COLO668 (cell line): ENCODE measurements around the gene MACROD2.
"Not testable (repeated sequence)": the region's sequence is repeated elsewhere in the genome, so short reads cannot be mapped to it uniquely, and the experiment has no call there.

Experiments used
- DNase-seq: peaks from one replicate; lab custom pipeline; 2025; ENCODE audit not compliant: unreplicated experiment; lab: John Stamatoyannopoulos, UW

MACROD2 gene

DNA sequence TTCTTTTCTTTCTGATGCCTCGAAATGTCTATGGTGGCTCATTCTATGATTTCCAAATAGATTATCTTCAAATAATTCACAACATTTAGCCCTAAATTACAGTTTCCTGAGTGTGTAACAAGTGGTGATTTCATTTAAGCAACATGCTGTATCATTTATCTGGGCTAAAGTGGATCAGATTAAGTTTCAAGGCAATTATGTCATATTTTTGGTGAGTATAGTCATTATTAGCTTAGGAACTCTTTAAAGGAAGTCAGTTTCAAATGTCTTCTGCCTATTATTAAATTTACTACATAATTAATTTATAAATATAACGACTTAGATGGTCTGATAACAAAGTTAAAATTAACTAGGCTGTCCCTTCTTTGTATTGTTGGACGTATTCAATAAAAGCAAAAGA, 1190.0 kb downstream of the MACROD2 start:
- no peak for DNase-seq

DNA sequence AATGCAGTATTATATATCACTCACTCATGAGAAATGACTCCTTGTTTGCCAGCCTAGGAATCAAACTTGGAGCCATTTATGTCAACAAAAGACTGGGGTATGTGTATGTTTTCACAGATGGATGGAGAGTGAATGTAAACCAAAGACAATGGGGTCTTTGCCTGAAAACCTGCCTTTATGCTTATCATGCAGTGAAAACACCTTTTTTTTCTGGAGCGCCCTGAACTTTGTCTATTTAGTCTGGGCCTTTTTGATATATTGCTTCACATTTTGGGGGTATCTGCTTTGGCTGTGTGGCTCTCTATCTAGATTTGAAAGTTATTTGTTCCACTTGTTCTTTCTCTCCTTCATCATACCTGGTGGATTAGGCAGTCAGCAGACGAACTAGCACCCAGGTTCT, 1190.6 kb downstream of the MACROD2 start:
- DNase-seq = no peak

DNA sequence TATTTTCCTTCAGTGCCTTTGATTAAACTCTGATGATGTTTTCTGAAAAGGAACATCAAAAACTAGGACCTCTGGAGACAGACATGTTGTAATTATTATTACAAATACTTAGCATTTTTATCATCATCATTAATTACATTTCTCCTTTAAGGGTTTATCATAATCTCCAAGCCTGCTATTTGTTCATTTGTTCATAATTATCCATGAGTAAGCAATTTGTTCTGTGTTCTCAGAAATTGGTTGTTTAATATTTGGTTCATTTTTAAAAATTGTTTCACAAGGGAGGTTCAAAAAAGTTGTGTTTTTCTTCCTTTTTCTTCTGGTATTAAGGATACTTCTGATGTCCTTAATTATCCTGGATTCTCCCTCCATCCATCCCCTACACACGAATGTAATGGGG, 1192.3 kb downstream of the MACROD2 start:
- DNase-seq = no peak

DNA sequence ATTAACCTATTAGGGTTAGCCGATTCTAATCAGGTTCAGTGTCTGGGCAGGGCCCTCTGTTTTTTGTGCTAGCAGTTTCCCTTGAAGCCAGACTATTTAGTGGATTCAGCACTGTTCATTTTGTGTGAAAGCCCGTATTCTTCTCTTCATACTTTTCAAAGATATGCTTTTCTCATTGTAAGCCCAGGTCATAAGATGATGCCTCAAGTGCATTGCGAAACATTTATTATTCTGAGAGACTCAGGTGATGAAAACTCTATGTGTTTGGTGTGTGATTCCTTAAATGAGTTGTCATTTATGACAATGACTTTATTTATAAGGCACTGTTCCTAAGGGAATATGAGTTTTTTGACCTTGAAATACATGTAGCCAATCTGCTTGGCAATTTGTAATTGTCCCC, 1193.1 kb downstream of the MACROD2 start:
- DNase-seq = no peak

DNA sequence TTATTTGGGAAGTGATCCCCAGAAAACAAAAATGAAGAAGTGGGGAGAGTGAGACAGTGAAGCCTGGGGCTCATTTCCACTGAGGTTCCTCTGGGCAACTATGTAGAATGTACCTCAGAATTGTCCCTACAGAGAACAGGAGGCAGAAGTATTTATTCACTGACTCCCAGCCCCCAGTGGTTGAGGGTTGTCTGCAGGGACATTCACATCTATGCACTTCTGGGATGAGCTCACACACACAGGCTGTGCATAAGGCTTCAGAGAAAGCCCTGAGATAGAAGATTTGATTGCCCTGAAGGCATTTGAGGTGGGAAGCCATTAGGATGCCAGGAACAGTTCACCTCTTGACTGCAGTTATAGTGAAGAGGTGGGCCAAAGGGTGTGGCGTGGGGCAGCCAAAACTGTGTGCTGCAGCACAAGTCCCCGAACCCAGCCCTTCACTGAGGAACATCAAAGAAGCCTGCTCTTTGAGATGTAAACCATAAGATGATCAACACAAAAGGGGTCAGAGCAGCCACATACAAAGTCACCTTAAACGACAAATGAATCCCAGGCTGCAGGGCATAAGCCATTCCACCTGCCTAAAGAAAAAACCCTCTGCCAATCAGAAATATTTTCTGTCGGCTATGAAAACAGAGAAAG, 1195.9 kb downstream of the MACROD2 start:
- no peak for DNase-seq

DNA sequence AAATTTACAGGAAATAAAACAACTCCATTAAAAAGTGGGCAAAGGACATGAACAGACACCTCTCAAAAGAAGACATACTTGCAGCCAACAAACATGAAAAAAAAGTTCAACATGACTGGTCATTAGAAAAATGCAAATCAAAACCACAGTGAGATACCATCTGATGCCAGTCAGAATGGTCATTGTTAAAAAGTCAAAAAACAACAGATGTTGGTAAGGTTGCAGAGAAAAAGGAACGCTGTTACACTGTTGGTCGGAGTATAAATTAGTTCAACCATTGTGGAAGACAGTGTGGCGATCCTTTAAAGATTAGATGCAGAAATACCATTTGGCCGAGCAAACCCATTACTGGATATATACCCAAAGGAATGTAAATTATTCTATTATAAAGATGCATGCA, 1200.1 kb downstream of the MACROD2 start:
- no peak for DNase-seq

DNA sequence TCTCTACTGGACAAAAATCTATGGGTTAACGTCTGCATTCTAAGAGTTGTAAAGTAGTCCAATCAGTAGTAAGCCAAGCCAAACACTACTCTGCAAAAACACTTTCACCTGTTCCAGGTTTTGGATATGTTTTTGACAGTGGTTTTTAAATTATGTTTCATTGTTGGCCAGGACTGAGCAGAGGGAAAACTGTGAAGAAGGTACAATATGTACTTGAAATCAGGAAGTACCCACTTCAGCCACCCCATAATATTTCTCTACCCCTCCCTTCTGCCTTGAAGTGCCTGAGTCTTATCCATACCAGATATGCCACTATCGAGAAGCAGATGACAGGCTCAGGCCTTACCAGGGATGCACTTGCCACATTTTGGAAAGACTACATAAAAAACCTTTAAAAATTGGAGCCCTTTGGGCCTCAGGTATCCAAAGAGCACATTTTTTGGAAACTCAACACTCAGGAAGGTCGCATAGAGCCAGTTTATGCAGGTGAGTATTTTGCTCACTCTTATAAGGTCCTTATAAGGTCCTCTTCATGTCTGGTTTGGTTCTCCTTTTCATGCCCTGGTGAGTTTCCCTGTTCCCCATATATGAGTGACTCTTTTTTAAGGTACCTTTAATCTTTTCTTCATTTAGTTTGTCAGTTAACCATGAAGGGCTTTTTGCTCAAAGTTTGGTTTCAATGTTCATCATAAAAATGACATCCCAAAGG, 1201.4 kb downstream of the MACROD2 start:
- DNase-seq = no peak

DNA sequence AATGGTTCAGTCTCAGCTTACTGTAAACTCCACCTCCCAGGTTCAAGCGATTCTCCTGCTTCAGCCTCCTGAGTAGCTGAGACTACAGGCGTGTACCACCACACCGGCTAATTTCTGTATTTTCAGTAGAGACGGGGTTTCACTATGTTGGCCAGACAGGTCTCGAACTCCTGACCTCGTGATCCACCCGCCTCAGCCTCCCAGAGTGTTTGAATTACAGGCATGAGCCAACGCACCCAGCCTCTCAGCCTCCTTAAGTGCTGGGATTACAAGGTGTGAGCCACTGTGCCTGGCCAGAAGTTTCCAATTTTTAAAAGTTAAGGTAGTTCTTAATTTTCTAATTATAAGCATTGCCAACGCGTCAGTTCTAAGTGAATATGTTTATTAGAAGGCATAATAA, 1202.7 kb downstream of the MACROD2 start:
- not testable (repeated sequence) for DNase-seq

DNA sequence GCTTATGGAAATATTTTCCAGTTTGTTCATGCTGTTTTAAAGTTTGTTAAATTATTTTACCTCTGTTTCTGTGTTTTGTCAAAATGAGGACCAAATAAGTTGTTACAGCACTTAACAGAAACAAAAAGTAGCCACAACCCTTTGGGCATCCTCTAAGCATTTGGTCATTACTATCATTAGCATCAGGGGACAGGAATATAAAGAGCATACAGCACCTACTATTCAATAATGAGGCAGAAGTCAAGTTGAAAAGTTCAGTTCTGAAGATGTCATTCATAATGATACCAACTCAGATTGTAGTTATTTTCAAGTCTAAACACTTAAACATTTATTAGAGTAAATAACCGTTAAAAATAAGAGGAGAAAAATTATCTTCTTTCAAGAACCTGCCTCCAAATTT, 1204.4 kb downstream of the MACROD2 start:
- no peak for DNase-seq

DNA sequence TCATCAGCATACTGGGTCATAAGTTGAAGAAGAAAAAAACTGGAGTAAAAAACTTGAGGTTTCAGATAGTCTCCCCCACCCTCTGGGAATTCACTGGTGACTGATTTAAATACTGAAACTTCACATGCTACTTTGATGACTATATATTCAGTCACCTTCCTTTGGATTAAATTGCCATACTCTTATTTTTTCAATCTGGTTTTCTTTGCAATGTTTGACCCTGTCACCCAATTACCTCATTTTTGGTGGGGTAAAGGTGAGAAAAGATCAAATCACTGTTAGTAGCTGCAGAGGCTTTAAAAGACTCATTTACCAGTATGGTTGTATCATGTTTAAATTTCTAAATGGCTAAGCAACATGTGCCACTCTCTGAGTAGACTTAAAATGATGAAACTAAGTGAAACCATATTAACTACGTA, 1204.8 kb downstream of the MACROD2 start:
- no peak for DNase-seq

DNA sequence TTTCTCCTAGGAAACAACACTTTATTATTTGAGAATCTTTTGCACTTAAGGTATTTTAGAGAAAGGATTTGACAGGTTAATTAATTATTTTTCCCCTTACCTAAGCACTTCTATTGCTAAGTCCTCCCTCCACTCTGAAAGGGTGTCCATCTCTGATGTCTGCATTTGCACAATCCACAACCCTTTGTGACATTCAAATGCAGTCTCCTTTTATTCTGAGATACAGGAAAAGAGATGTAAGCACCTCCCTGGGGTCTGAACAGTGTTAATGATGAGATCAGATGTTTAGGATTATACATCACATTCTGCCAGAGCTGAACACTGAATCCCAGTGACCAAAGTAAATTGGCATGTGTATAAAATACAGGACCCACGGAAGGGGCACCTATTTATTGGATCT, 1206.3 kb downstream of the MACROD2 start:
- DNase-seq = no peak

DNA sequence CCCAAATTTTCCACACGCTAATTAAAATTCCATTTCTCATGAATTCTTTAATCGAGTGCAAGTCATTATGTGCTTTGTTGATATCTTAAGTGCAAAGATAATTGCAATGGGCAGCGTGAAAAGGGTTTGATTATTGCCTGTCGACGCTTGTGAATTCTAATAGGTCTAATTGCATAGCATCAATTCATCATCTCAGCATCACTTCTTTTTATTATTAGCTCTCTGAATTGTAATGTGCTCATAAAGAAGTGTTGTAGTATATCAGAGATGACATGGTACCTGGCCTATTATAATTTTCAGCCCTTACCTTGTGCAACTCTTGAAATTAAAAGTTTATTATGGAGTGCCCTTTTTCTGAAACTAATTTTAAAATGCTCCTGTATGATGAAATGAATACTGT, 1208.9 kb downstream of the MACROD2 start:
- no peak for DNase-seq

DNA sequence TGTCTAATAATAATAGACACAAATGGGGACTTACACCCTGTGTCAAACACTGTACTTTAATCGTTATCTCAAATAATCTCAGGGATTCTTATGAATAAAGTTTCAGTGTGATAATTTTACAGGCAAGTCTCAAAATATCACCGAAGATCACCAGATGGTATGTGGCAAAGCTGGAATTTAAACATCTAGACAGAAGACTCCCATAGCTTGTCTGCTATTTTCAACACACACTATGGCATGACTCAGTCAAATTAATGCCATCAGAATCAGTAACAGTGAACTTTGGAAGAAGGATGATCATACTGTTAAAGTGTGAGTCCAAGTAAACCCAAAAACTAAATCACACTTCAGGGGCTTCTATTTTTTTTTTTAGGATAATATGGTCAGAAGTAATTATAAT, 1209.7 kb downstream of the MACROD2 start:
- no peak for DNase-seq

DNA sequence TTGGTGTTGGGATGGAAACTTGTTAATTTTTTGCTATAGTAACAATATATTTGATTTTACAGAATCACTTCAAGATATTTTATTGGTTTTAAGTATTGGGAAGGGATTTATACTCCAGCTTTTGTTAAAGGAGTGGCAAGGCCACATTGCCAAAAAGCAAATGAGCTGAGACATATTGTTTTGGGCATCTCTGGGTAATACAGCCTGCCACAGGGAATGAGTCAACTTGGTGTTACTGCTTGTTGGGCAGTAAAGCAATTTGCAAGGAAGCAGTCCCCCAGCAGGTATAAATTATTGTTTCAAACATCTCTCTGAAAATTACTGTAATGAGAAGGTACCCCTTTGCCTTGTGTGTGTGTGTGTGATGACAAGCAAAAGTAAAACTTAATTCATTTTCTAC, 1210.4 kb downstream of the MACROD2 start:
- DNase-seq = no peak

DNA sequence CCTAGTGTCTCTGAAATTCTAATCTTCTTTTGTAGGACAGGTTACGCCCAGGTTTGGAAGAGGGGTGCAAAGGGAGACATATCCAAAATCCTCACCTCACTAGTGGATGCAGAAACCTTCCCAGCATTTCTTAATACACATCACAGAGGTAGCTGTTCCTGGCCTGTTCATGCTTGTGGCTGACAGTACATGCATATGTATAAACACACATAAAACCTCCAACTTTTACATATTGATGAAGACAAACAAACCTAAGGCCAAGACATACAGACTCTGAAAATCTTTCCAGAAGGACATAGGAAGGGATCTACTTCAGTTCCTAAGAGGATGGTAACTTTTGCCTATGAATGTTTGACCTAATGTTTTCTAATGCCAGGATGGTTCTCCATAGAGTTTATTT, 1214.2 kb downstream of the MACROD2 start:
- DNase-seq = no peak

DNA sequence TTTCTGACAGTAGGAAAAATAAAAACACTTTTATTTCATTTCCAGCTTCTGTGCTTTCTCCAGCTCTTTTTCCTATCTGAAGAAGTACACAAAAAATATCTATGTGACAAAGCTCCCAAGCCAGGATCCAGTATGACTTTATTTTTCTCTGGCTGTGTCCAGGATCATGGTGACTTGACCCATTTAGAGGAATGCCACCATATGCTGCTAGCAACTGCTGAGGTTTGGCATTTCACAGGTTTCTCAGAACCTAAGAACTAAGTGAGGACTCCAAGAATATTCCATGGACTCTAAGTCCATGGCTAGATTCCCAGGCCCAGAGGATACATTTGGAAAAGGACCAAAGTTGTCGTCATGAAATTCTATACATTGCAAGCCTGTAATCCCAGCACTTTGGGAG, 1218.7 kb downstream of the MACROD2 start:
- no peak for DNase-seq

DNA sequence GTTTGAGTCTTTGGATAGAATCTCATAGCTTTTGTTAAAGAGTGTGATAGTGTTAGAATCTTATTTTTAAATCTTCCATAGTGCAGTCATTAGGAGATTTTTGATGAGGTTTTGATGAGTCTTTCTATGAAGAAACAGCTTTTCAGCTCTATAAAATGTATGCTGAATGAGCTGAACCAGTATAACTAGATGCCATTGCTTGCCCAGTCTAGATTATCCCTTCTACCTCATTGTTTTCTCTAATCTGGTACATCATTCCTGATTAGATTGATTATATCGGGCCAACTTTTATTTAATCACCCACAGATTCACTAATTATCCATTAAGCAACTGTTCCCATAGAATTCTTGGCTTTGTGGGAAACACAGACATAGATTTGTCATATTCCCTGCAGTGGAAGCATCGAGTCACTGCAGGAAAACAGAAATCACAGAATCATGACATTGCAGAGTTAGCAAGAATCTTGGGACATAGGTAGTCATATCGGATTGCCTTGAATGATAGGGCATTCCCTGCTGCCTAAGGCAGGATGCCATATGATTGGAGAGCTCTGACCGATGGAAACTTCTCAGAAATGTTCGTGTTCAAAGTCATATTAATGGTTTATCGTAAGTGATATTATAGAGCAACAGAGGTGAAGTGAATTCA, 1224.8 kb downstream of the MACROD2 start:
- no peak for DNase-seq

DNA sequence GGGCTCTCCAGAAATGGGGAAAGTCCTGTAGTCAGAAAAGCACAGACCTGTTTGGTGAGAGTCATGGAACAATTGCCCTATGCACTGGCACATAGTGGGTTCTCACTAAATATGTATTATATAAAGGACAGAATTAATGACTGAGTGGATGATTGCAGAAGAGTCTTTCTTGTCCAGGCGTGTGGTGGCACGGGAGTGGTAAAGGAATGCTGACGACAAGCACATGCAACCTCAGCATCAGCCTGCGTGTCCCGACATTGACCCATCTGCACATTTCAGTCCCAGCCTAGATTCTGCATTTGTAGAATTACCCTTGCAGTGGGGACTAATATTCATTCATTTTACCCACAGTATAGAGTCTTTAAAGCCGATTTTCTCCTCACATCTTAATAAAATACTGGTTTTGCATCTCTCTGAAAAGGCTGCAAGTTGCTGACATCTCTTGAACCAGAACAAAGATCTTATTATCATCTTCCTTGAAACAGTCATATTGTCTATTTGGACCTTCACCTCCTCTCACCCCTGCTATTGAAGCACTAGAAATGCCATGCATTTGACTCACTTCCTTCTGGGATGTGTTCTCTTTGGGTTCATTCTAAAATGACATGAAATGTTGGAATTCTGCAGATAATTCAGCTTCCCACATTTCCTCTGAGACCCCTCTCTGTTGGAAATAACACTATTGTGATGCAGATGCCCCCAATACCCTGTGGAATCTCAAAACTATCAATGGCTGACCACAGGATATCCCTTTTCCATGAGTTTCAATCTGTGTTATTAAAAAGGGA, 1225.7 kb downstream of the MACROD2 start:
- DNase-seq = no peak

DNA sequence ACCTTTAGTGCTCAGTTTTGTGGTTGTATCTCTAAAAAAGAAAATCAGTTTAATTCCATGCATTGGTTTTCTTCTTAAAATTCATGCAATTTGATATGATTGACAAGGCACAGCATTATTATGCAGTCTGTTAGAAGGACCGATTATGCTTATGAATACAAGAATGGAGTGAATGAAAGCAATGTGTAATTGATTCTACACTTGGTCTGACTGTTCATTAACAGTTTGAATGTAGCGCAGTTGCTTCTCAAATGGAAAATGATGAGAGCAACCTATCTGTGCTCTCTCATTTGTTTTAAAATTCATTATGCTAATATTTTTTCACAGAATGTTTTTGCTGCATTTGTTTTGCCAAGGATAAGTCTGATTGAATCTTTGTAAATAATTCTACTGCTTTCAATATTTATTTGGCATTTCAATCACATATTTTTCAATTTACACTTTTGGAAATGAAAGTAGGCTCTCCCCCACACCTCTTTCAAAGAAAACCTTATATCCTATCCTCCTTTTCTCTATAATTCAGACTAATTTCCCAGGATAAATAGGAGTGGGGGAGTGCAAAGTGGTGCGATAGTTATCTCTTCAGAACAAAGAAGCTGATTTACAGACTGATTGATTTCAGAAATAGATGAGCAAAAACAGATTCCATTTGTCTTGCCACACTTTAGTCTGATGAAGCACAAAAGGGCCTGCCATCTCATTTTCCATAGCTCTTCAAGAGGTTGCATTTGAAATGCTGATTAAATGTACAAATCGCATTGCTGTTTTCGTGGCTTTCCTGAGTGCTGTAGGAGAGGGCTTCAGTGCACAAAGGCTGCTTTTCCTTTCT, 1227.4 kb downstream of the MACROD2 start:
- no peak for DNase-seq

DNA sequence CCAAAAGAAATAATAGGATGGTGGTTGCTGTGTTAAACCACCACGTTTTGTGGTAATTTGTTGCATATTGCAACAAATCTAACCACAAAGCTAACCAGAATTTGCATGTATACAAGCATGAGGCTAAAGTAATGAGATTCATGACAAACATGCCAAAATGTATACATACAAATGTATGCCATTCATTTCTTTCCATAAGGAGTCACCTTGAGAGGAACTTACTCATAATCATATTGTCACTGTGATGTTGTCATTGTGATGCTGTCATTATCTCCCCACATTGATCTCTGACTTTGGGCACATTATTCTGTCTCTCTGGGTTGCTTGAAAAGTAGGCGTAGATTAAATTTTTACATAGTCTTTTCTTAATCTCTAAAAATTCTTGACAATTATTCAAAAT, 1228.9 kb downstream of the MACROD2 start:
- no peak for DNase-seq

DNA sequence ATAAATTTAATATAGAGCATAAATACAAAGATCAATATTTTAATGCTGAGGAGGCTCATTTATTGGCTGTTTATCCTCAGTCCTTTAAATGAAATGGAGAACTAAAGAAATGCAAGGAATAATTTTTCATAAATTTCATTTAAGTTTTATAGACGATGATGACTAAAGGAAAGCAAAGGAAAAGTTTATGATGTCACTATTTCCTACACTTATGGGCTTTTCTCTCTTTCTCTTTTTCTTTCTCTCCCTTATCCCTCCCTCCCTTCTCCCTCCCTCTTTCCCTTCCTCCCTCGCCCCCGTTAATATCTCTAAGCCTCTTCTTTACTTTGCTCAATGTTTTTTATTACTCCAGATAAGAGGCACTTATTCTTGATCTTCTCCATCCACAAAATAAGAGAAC, 1231.8 kb downstream of the MACROD2 start:
- DNase-seq = no peak
